PFSK-1 (cell line): ENCODE data around the gene PICALM. TPM values are rescaled to one million over a fixed set of nuclear protein-coding genes. Genes with fewer than 3 reads are reported as not detected.

Source experiments
- FOXP2 ChIP-seq: optimal IDR thresholded peaks from 2 replicates; pipeline ENCODE3; 2011; ENCODE audit warnings: borderline replicate concordance, control low read depth, inconsistent platforms; ENCODE audit not compliant: insufficient read depth; ENCODE audit errors: extremely low read length, extremely low read depth
- POLR2AphosphoS5 ChIP-seq: IDR thresholded peaks from 2 replicates; pipeline ENCODE4 v1.6.1; 2012; ENCODE audit warnings: low read depth, mild to moderate bottlenecking, control low read depth, low read length, moderate library complexity
- REST ChIP-seq, 2 experiments: IDR thresholded peaks; 2 replicates each; pipeline versions ENCODE4 v1.6.1 to v1.8.0; 2011 to 2012; ENCODE audit warnings: low read depth in 2 of 2, low read length in 2 of 2, control low read depth in 1 of 2, inconsistent platforms in 1 of 2, mild to moderate bottlenecking in 1 of 2, moderate library complexity in 1 of 2; ENCODE audit not compliant: insufficient read depth in 1 of 2
- SIN3A ChIP-seq: IDR thresholded peaks from 2 replicates; pipeline ENCODE4 v1.6.1; 2012; ENCODE audit warnings: mild to moderate bottlenecking, low read length, moderate library complexity, borderline replicate concordance; ENCODE audit not compliant: insufficient read depth
- TAF1 ChIP-seq: IDR thresholded peaks from 2 replicates; pipeline ENCODE4 v1.6.1; 2012; ENCODE audit warnings: low read length, control low read depth, borderline replicate concordance; ENCODE audit not compliant: insufficient read depth
- polyA plus RNA-seq: library from polyadenylated mRNA; unstranded; fragments of >200 nt; gene quantifications from one replicate; pipeline ENCODE4 v1.2.1, GENCODE V29; 2012; ENCODE audit warnings: low read depth, missing spikeins; ENCODE audit not compliant: insufficient read length

Gene PICALM
- polyA plus RNA-seq: 86.3 TPM

- TF ChIP-seq POLR2AphosphoS5 (peak; percentile 68), TAF1 (no peak; the same call in 1 of the 2 replicates), FOXP2 (peak; percentile 99), REST (IDR thresholded peaks at IDR 0.05; ENCODE audit: insufficient read depth in 1 of 2, low read depth in 2 of 2, low read length in 2 of 2) (0 out of 4 replicates have a peak, but pooled peaks of 1 of the 2 experiments have one; percentile 11), SIN3A (peak; percentile 48; the same call in 1 of the 2 replicates)
Observed at GRCh38 chr11:86068951-86069407, at the start of gene PICALM. Gene PICALM, minus strand, starts transcription at chr11:86069084. Its CDS starts 304 bp downstream, at chr11:86068780.

- TF ChIP-seq SIN3A (no peak), REST (IDR thresholded peaks at IDR 0.05; ENCODE audit: insufficient read depth in 1 of 2, low read depth in 2 of 2, low read length in 2 of 2) (no peak), FOXP2 (no peak), TAF1 (no peak), POLR2AphosphoS5 (no peak)
Observed at GRCh38 chr11:86118253-86118652, 49.4 kb upstream of the PICALM start.

- TF ChIP-seq SIN3A (no peak), FOXP2 (no peak), POLR2AphosphoS5 (no peak), TAF1 (no peak), REST (IDR thresholded peaks at IDR 0.05; ENCODE audit: insufficient read depth in 1 of 2, low read depth in 2 of 2, low read length in 2 of 2) (no peak)
Observed at GRCh38 chr11:86117712-86118063, 48.8 kb upstream of the PICALM start.

- TF ChIP-seq TAF1: no peak
- TF ChIP-seq SIN3A: no peak
- no peak for TF ChIP-seq POLR2AphosphoS5
Observed at GRCh38 chr11:86117001-86117711, 48.3 kb upstream of the PICALM start.

- TF ChIP-seq FOXP2: no peak
Observed at GRCh38 chr11:86116386-86116726, 47.5 kb upstream of the PICALM start.

- no peak for TF ChIP-seq POLR2AphosphoS5
- TF ChIP-seq SIN3A: no peak
- no peak for TF ChIP-seq REST (IDR thresholded peaks at IDR 0.05; ENCODE audit: insufficient read depth in 1 of 2, low read depth in 2 of 2, low read length in 2 of 2)
- no peak for TF ChIP-seq TAF1
- no peak for TF ChIP-seq FOXP2
Observed at GRCh38 chr11:86115542-86116385, 46.9 kb upstream of the PICALM start.
